Hypothalamus (tissue), 51 donors: ENCODE results near the gene RPS6KL1.

Source experiments
- DNase-seq, 51 donors: peaks; one replicate each; lab custom pipeline; 2025; lab: John Stamatoyannopoulos, UW

Gene RPS6KL1

DNA sequence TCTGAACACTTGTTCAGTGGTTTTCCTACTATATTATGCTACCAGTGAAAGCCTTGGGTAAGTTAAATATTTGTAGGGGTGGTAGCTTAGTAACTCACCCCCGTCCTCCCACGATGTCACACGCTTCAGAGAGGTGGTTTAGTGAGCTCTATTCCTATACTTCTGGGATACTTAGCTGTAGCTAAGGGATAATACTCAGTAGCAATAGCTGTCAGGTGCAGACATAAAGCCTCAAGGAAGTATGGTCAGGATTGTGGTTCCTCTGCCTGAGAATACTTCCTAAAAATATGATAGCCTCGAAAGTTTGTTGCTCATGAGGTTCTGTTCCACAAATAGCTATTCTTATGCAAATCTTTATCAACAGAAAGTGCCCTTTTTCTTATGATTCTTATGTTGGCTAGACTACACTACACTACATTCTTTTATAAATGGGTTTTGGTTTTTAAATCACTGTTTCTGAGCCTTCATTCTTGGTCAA lies 29.4 kb downstream of the RPS6KL1 start:
- no peak for DNase-seq

DNA sequence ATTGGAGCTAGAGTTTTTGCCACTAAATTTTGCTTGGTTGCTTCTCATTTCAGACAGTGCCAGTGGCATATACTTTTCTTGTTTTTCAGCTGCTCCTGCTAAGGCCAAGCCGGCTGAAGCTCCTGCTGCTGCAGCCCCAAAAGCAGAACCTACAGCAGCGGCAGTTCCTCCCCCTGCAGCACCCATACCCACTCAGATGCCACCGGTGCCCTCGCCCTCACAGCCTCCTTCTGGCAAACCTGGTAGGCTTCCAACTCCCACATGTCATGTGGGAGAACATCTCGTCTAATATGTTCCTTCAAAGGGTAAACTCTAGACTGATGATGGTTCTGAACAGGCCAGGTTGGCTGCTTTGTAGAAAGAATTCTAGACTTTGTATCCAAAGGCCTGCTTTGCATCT lies 30.3 kb downstream of the RPS6KL1 start:
- no peak for DNase-seq

- no peak for DNase-seq
These were observed 31.2 kb downstream of the RPS6KL1 start for GRCh38 chr14:74891870-74892269.

GRCh38 chr14:74890262-74890661 lies 32.8 kb downstream of the RPS6KL1 start:
- DNase-seq = no peak

GRCh38 chr14:74888164-74889158 lies 34.6 kb downstream of the RPS6KL1 start:
- DNase-seq = no peak

- no peak for DNase-seq
These were observed 37.1 kb downstream of the RPS6KL1 start for GRCh38 chr14:74886001-74886400.

- DNase-seq = peak in 12 of 51 donors; percentile 26 to 79 (median 46)
These were observed 40.7 kb downstream of the RPS6KL1 start for GRCh38 chr14:74882103-74882920.

- peak; percentile 32 to 89 (median 79) for DNase-seq
These were observed 41.5 kb downstream of the RPS6KL1 start, which contains the start of gene DLST for GRCh38 chr14:74881431-74882102. DLST (plus strand) TSS chr14:74881916; CDS start chr14:74881954, 38 bp downstream.

DNA sequence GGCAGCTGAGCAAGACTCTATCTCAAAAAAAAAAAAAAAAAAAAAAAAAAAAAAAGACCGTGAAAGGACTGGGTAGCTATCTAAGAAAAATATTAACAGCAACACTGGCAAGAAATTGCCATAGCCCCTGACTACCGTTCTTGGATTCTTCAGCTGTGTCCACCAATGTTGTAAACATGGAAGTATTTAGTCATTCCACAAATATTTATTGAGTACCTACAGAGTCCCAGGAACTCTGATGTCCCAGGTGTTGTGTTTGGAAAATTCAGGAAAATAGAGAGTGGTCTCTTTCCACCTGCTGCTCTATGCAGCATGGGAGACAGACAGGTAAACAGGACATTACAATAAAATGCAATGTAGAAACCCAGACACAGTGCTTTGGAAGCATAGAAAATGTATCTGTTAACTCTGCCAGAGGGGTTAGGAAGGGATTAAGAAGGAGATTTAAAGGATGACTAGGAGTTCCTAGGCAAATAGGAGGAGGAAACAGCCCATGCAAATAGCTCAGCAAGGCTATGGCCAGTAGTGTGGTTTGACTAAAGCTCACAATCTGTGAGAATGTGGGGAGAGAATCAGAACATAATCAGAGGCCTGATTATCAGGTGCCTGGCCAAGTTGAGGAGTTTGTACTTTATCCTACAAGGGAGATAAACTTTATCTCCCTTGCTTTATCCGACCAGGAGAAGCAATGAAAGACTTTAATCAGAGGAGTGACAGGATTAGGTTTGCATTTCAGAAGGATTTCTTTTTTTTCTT lies 43.5 kb downstream of the RPS6KL1 start:
- DNase-seq = no peak

- DNase-seq = peak in 7 of 51 donors; percentile 6 to 42 (median 8)
These were observed 46.8 kb downstream of the RPS6KL1 start, which contains the start of gene PROX2 for GRCh38 chr14:74875941-74876913. PROX2 (minus strand) TSS chr14:74876145; CDS start chr14:74863834, 12,311 bp downstream.

- no peak for DNase-seq
These were observed 47.9 kb downstream of the RPS6KL1 start for GRCh38 chr14:74875204-74875603.

- DNase-seq = no peak
These were observed 51.2 kb downstream of the RPS6KL1 start for GRCh38 chr14:74871819-74872218.

DNA sequence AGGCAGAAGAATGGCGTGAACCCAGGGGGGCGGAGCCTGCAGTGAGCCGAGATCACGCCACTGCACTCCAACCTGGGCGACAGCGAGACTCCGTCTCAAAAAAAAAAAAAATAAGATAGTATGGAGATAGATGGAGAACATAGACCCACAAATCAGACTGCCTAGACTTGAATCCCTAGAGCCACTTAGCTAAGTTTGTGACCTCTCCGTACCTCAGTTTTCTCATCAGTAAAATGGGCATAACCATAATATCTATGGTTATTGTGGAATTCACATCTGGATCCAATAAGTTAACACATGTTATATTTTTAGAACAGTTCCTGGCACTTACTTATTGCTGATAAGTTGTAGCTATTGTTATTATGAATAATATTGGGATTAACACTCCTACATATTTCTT lies 54.3 kb downstream of the RPS6KL1 start:
- no peak for DNase-seq

- peak in 25 of 51 donors; percentile 4 to 59 (median 23) for DNase-seq
These were observed 55.4 kb downstream of the RPS6KL1 start for GRCh38 chr14:74867673-74868072.

- DNase-seq = no peak
These were observed 56.2 kb downstream of the RPS6KL1 start for GRCh38 chr14:74866708-74867389.

GRCh38 chr14:74865156-74865555 lies 57.9 kb downstream of the RPS6KL1 start:
- DNase-seq = no peak

DNA sequence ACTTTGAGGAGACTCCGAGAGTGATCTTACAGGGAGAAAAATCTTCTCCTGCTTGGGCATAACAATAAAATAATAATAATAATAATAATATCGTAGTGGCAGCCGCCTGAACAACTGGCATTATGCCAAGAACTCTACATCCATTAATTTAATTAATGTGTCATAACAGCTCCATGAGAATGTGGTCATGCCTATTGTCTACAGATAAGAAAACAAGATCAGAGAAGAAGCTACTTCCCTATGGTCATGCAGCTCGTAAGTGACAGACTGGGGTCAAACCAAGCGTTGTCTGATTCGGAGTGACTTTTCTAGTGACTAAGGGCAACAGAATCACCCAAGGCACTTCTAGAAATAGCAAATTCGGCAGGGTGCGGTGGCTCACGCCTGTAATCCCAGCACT lies 58.9 kb downstream of the RPS6KL1 start:
- DNase-seq = peak in 3 of 51 donors; percentile 1 to 10 (median 1)

DNA sequence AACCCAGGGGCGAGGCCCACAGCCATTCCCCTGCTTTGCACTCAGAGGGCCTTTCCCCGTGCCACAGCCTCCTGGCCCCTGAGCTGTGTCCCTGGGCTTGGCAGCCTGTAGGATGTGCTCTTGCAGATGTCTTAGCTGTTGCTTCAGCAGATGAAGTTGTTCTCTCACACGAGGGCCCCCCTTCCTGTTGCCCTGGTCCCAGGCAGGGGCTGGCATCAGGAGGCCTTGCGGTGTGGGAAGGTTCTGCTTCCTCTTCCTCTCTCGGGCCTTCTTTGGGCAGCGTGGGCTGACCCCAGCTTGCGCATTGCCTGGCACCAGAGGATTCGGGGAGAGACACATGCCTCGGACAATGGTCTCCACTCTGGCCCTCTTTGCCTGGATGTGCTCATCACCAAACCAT lies 59.8 kb downstream of the RPS6KL1 start:
- peak in 21 of 51 donors; percentile 5 to 43 (median 28) for DNase-seq
